GM23338 (cell line): ENCODE results near the gene PPAN.

ENCODE experiments used
- CREB1 ChIP-seq: fragments of 250-450 bp; sonication (Bioruptor Pico); IDR thresholded peaks from 2 replicates; pipeline ENCODE4 v1.5.0; 2020; ENCODE audit warnings: low read depth, mild to moderate bottlenecking, moderate library complexity
- EZH2 ChIP-seq: fragments of 200-600 bp; sonication (generic); IDR thresholded peaks from one replicate; pipeline ENCODE4 v1.8.0; 2017; ENCODE audit warnings: antibody characterized with exemption, mild to moderate bottlenecking, low read depth; ENCODE audit not compliant: unreplicated experiment
- EZH2phosphoT487 ChIP-seq: fragments of 200-600 bp; sonication (generic); IDR thresholded peaks from one replicate; pipeline ENCODE4 v1.8.1; 2018; ENCODE audit warnings: antibody characterized with exemption; ENCODE audit not compliant: unreplicated experiment
- JUNB ChIP-seq: IDR thresholded peaks from one replicate; pipeline ENCODE4 v1.6.1; 2016; ENCODE audit warnings: antibody characterized with exemption; ENCODE audit not compliant: unreplicated experiment
- POLR2AphosphoS5 ChIP-seq: IDR thresholded peaks from 2 replicates; pipeline ENCODE4 v1.6.1; 2016; ENCODE audit warnings: antibody characterized with exemption, low read depth
- STAT1 ChIP-seq: IDR thresholded peaks from one replicate; pipeline ENCODE4 v1.6.1; 2016; ENCODE audit warnings: antibody characterized with exemption; ENCODE audit not compliant: unreplicated experiment
- ZNF331 ChIP-seq: fragments of 250-450 bp; sonication (Bioruptor Pico); IDR thresholded peaks from 2 replicates; pipeline ENCODE4 v1.5.0; 2020; ENCODE audit warnings: low read depth, mild to moderate bottlenecking, moderate library complexity
- TF ChIP-seq, protein P1 (sequence below), 2 experiments: fragments of 200-600 bp in 1 of 2; sonication (generic) in 1 of 2; conservative IDR thresholded peaks; 2 replicates each; pipeline versions ENCODE4 v1.5.1 to v1.6.1; 2016 to 2017; ENCODE audit warnings: antibody characterized with exemption in 2 of 2, low read depth in 2 of 2, mild to moderate bottlenecking in 2 of 2, moderate library complexity in 1 of 2
- TF ChIP-seq, protein P2 (sequence below): IDR thresholded peaks from one replicate; pipeline ENCODE4 v1.6.1; 2018; ENCODE audit warnings: antibody characterized with exemption; ENCODE audit not compliant: unreplicated experiment
- TF ChIP-seq, protein P3 (sequence below): IDR thresholded peaks from 2 replicates; pipeline ENCODE4 v1.6.1; 2016; ENCODE audit warnings: antibody characterized with exemption
- TF ChIP-seq, protein P4 (sequence below): fragments of 250-450 bp; sonication (Bioruptor Pico); IDR thresholded peaks from 2 replicates; pipeline ENCODE4 v1.5.0; 2020; ENCODE audit warnings: mild to moderate bottlenecking, moderate library complexity

DNA sequence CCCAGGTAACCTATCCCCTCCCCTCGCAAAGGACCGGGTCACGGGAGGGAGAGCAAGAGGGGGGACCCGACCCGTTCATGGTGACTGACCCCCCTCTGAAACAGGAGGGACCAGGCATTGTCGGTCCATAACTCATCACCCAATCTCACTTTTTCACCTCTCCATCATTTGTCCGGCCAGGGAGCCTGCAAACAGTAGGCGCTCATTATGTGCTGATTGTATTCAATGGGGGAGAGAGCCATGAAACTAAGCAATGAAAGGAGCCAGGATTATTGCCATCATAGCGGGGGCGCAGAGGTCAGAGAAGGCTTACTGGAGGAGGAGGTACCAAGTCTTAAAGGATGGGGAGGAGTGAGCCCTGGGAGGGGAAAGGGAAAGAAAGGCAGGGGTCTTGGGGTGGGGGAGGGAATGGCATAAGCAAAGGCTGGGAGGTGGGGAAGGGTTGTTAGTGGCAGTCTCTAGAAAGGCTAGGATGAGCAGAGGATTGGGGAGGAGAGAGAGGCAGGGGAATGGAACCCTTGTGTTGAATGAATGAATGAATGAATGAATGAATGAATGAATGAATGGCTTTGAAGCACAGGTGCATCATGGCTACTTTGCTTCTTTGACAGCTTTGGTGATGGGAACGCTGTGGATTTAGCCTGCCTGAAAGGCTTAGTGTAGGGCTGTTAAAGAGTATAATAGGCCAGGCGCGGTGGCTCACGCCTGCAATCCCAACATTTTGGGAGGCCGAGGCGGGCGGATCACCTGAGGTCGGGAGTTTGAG is 18.7 kb upstream of the PPAN start:
- TF ChIP-seq EZH2phosphoT487 (no peak), EZH2 (no peak), POLR2AphosphoS5 (no peak), CREB1 (CRISPR knock-in tag) (no peak), JUNB (no peak), STAT1 (no peak), ZNF331 (CRISPR knock-in tag) (no peak)
- TF ChIP-seq, protein P1, sequence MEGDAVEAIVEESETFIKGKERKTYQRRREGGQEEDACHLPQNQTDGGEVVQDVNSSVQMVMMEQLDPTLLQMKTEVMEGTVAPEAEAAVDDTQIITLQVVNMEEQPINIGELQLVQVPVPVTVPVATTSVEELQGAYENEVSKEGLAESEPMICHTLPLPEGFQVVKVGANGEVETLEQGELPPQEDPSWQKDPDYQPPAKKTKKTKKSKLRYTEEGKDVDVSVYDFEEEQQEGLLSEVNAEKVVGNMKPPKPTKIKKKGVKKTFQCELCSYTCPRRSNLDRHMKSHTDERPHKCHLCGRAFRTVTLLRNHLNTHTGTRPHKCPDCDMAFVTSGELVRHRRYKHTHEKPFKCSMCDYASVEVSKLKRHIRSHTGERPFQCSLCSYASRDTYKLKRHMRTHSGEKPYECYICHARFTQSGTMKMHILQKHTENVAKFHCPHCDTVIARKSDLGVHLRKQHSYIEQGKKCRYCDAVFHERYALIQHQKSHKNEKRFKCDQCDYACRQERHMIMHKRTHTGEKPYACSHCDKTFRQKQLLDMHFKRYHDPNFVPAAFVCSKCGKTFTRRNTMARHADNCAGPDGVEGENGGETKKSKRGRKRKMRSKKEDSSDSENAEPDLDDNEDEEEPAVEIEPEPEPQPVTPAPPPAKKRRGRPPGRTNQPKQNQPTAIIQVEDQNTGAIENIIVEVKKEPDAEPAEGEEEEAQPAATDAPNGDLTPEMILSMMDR (conservative IDR thresholded peaks at IDR 0.05; ENCODE audit: low read depth in 2 of 2): no peak
- TF ChIP-seq, protein P2, sequence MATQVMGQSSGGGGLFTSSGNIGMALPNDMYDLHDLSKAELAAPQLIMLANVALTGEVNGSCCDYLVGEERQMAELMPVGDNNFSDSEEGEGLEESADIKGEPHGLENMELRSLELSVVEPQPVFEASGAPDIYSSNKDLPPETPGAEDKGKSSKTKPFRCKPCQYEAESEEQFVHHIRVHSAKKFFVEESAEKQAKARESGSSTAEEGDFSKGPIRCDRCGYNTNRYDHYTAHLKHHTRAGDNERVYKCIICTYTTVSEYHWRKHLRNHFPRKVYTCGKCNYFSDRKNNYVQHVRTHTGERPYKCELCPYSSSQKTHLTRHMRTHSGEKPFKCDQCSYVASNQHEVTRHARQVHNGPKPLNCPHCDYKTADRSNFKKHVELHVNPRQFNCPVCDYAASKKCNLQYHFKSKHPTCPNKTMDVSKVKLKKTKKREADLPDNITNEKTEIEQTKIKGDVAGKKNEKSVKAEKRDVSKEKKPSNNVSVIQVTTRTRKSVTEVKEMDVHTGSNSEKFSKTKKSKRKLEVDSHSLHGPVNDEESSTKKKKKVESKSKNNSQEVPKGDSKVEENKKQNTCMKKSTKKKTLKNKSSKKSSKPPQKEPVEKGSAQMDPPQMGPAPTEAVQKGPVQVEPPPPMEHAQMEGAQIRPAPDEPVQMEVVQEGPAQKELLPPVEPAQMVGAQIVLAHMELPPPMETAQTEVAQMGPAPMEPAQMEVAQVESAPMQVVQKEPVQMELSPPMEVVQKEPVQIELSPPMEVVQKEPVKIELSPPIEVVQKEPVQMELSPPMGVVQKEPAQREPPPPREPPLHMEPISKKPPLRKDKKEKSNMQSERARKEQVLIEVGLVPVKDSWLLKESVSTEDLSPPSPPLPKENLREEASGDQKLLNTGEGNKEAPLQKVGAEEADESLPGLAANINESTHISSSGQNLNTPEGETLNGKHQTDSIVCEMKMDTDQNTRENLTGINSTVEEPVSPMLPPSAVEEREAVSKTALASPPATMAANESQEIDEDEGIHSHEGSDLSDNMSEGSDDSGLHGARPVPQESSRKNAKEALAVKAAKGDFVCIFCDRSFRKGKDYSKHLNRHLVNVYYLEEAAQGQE: no peak
- TF ChIP-seq, protein P3, sequence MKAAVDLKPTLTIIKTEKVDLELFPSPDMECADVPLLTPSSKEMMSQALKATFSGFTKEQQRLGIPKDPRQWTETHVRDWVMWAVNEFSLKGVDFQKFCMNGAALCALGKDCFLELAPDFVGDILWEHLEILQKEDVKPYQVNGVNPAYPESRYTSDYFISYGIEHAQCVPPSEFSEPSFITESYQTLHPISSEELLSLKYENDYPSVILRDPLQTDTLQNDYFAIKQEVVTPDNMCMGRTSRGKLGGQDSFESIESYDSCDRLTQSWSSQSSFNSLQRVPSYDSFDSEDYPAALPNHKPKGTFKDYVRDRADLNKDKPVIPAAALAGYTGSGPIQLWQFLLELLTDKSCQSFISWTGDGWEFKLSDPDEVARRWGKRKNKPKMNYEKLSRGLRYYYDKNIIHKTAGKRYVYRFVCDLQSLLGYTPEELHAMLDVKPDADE: no peak
- TF ChIP-seq, protein P4, sequence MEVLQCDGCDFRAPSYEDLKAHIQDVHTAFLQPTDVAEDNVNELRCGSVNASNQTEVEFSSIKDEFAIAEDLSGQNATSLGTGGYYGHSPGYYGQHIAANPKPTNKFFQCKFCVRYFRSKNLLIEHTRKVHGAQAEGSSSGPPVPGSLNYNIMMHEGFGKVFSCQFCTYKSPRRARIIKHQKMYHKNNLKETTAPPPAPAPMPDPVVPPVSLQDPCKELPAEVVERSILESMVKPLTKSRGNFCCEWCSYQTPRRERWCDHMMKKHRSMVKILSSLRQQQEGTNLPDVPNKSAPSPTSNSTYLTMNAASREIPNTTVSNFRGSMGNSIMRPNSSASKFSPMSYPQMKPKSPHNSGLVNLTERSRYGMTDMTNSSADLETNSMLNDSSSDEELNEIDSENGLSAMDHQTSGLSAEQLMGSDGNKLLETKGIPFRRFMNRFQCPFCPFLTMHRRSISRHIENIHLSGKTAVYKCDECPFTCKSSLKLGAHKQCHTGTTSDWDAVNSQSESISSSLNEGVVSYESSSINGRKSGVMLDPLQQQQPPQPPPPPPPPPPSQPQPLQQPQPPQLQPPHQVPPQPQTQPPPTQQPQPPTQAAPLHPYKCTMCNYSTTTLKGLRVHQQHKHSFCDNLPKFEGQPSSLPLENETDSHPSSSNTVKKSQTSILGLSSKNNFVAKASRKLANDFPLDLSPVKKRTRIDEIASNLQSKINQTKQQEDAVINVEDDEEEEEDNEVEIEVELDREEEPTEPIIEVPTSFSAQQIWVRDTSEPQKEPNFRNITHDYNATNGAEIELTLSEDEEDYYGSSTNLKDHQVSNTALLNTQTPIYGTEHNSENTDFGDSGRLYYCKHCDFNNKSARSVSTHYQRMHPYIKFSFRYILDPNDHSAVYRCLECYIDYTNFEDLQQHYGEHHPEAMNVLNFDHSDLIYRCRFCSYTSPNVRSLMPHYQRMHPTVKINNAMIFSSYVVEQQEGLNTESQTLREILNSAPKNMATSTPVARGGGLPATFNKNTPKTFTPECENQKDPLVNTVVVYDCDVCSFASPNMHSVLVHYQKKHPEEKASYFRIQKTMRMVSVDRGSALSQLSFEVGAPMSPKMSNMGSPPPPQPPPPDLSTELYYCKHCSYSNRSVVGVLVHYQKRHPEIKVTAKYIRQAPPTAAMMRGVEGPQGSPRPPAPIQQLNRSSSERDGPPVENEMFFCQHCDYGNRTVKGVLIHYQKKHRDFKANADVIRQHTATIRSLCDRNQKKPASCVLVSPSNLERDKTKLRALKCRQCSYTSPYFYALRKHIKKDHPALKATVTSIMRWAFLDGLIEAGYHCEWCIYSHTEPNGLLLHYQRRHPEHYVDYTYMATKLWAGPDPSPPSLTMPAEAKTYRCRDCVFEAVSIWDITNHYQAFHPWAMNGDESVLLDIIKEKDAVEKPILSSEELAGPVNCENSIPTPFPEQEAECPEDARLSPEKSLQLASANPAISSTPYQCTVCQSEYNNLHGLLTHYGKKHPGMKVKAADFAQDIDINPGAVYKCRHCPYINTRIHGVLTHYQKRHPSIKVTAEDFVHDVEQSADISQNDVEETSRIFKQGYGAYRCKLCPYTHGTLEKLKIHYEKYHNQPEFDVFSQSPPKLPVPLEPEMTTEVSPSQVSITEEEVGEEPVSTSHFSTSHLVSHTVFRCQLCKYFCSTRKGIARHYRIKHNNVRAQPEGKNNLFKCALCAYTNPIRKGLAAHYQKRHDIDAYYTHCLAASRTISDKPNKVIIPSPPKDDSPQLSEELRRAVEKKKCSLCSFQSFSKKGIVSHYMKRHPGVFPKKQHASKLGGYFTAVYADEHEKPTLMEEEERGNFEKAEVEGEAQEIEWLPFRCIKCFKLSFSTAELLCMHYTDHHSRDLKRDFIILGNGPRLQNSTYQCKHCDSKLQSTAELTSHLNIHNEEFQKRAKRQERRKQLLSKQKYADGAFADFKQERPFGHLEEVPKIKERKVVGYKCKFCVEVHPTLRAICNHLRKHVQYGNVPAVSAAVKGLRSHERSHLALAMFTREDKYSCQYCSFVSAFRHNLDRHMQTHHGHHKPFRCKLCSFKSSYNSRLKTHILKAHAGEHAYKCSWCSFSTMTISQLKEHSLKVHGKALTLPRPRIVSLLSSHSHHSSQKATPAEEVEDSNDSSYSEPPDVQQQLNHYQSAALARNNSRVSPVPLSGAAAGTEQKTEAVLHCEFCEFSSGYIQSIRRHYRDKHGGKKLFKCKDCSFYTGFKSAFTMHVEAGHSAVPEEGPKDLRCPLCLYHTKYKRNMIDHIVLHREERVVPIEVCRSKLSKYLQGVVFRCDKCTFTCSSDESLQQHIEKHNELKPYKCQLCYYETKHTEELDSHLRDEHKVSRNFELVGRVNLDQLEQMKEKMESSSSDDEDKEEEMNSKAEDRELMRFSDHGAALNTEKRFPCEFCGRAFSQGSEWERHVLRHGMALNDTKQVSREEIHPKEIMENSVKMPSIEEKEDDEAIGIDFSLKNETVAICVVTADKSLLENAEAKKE (CRISPR knock-in tag): no peak
